ENCODE measurements around the gene PRDM12.

PRDM12 gene

DNA sequence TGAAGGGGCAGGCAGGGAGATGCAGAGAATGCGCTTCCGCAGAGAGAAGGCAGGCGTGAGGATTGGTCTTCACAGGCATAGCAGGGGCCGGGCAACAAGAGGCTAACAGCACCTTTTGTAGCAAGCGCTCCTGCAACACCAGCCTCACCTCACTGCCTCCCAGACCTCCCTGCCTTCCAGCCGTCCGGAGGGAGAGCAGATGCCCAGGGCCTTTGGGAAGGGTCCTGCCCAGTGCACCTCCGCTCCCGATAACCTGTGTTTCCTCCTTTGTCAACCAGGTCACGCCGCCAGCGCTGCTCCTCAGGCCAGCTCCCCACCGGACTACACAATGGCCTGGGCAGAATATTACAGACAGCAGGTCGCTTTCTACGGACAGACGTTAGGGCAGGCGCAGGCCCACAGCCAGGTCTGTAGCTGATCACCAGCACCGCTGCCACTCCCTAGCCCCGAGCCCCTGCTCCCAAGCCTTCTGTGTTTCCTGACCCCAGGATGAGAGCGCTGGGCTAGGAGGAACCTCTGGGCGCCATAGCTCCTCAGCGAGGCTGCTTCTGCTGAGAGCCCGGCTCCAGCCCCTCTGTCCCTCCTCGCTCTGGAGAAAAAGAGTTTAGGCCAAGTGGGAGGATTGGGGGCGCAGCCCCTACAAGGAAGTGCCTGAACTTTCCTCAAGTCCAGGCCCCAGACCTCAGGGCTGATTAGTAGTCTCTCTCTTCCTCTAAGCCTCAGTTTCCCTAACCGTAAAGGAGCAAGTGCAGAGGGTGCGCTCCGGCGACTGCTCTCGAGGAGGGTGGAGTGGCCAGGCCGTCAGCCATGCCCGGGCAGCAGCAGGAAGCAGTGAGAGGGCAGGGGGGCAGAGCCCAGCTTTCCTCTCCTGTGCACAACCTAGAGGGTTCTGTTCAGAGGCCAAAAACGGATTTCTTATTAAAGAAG is 28.4 kb upstream of the PRDM12 start:
- DNase-seq (ENCODE audit: low read depth): no peak

GRCh38 chr9:130636648-130637020 is 27.8 kb upstream of the PRDM12 start:
- DNase-seq (ENCODE audit: low read depth): no peak

DNA sequence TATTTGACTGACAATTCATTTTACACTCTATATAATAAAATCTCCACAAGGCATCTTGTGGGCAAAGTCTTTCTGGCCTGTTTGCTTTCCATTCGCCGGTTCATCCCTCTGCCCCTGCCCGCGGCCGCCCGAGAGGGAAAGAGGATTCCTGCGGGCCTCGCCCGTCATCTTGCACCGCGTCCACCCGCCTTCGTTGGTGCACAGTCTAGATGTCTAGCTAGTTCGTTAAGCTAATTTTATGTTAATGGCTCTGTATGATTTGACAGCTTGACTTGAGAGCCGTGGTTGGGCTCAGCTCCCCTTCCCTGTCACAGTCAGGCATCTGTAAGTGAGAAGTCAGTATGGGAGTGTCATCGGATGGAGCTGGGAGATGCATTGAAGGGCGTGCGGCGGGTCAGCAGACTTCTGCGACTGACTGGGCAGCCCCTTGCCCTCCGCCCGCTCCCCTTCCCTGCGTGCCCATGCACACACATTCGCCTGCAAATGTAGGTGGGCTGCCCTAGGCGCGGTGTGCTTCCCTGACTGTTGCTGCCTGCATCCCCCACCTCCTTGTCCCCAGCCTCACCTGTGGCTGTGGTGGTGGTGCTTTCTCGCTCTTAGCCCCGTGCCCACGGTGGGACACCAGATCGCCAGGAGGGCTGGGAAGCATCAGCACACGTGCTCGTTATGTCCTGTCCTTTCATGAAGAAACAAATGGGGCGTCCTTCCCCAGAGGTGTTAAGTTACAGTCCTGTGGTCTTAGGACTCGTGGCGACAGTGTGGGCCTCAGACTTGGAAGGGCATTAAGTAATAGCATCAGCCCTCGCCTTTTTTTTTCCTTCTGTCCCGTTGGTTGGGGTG is 25.9 kb upstream of the PRDM12 start:
- no peak for DNase-seq (ENCODE audit: low read depth)

GRCh38 chr9:130639124-130639765 is 25.1 kb upstream of the PRDM12 start:
- DNase-seq (ENCODE audit: low read depth): no peak

GRCh38 chr9:130639866-130640555 is 24.4 kb upstream of the PRDM12 start:
- DNase-seq (ENCODE audit: low read depth): no peak

DNA sequence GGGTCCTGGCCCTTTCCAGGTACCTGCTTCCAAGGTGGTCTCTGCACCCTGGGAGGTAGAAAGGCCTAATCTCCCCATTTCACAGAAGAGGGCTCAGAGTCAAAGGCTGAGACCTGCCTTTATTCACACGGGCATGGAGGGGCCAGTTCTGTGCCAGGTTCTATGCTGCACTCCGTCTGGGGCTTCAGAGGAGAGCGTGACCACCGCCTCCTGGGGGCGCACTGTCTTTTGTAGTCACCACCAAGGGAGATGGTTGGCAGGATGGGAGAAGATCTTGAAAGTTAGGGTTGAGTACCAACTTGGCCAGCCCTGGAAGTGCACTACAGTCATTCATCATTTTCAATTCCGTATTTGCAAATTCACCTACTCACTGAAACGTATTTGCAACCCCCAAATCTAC is 23.7 kb upstream of the PRDM12 start:
- no peak for DNase-seq (ENCODE audit: low read depth)

DNA sequence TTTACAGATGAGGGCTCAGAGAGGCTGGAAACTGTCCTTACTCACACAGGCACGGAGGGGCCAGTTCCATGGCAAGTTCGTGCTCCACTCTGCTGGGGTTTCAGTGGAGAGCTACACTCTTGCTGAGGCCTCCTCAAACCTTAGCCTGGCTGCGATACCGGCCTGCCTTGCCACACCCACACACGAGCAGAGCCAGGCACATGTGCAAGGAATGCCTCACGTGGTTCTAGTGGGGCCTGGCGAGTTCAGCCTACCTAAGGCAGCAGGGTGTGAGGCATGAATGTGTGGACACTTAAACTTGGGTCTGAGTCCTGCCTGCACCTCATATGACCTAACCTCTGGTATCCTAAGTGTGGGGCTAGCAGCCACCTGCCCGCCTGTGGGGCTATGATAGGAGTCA is 21.5 kb upstream of the PRDM12 start:
- DNase-seq (ENCODE audit: low read depth): no peak

DNA sequence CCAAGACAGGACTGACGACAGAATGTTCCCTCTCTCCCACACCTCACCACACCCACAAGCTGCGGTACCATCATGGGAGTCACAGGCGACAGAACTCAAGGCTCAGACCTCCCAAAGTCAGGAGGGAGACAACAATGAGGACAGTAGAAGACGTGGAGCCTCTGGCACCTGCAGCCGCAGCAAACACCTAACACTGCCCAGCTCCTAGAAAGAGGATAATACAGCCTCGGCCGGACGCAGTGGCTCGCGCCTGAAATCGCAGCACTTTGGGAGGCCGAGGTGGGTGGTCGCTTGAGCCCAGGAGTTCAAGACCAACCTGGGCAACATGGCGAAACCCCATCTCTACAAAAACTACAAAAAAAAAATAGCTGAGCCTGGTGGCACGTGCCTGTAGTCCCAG is 13.2 kb upstream of the PRDM12 start:
- no peak for DNase-seq (ENCODE audit: low read depth)

DNA sequence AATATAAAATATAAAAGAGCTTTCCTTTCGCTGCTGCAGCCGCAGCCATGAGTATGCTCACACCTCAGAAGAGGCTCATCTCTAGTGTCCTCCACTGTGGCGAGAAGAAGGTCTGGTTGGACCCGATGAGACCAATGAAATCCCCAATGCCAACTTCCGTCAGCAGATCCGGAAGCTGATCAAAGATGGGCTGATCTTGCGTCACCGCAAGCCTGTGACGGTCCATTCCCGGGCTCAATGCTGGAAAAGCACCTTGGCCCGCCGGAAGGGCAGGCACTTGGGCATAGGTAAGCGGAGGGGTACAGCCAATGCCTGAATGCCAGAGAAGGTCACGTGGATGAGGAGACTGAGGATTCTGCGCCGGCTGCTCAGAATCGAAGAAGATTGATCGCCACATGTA is 12.6 kb upstream of the PRDM12 start:
- DNase-seq (ENCODE audit: low read depth): no peak

DNA sequence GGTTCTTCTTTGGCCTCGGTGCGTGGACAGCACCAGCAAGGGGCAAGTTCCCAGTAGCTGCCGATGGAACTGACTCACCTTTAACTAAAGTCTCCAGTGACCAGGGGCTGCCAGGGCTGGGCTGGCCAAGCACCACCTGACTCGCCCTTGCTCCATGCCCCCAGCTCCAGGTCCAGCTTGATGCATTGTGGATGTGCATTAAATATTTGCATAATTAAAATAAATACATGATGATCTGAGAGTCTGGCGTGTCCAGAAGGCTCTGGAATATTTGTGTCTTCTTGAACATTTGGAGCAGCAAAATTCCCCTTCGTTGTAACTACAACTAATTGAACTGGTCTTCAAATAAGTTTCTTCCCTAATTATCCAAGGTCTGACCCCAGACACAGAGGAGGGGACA is 9.5 kb upstream of the PRDM12 start:
- no peak for DNase-seq (ENCODE audit: low read depth)

- no peak for DNase-seq (ENCODE audit: low read depth)
Measured at GRCh38 chr9:130658893-130659698, 5.3 kb upstream of the PRDM12 start.

DNA sequence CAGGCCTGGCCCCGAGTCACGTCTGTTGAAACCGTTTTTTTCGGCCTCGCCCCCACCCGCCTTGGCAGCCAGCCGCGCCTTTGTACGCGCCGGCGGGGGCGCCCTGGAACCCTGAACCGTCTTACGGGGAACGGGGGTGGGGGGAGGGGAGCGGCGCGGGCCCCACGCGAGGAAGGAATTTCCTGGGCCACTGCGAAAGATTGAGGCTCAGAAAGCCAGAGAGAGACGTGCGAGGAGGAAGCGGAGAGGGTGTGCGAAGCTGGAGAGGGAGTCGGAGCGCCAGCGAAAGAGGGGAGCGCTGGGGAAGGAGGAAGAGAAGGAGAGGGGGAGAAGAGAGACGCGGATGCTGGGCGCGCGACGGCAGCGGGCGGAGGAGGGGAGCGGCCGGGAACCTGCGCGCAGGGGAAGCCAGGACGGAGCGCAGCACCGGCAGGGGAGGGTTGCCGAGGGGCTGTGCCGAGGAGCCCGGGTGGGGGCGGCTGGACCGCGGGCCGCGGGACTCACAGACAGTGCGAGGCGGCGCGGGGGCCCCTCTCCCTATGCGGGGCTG is 4.6 kb upstream of the PRDM12 start:
- no peak for DNase-seq (ENCODE audit: low read depth)

- DNase-seq (ENCODE audit: low read depth): no peak
Measured at GRCh38 chr9:130660326-130660682, 4.1 kb upstream of the PRDM12 start.

- no peak for DNase-seq (ENCODE audit: low read depth)
Measured at GRCh38 chr9:130660683-130661450, 3.5 kb upstream of the PRDM12 start.

DNA sequence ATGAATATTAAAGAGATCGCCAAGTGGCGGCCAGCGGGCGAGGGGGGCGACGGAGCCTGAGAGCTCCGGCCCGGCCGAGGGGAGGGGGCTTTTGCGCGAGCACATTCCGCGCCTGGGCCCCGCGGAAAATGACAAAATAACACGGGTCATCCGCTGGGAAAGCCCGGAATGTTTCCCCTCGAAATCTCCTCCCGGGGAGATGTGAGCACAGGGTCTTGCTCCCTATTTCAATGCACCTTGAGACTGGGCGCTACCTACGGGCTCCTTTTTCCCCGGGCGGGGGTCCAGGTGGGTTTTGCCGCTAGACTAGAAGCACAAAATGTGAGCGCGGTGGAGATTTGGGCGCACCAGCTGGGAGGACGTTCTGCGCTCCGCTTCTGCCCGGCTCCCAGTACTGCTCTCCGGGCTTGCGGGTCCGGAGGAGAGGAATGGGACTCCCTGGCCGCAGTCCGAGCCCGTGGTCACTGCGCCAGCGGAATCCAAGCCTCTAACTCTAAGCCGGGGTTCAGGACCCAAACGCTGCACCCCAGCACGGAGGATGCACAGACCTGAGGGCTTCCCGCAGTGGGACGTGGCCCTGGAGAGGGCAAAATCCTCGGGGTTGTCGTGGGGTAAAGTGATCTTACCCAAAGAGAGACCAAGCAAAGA is 2.8 kb upstream of the PRDM12 start:
- DNase-seq (ENCODE audit: low read depth): no peak

DNA sequence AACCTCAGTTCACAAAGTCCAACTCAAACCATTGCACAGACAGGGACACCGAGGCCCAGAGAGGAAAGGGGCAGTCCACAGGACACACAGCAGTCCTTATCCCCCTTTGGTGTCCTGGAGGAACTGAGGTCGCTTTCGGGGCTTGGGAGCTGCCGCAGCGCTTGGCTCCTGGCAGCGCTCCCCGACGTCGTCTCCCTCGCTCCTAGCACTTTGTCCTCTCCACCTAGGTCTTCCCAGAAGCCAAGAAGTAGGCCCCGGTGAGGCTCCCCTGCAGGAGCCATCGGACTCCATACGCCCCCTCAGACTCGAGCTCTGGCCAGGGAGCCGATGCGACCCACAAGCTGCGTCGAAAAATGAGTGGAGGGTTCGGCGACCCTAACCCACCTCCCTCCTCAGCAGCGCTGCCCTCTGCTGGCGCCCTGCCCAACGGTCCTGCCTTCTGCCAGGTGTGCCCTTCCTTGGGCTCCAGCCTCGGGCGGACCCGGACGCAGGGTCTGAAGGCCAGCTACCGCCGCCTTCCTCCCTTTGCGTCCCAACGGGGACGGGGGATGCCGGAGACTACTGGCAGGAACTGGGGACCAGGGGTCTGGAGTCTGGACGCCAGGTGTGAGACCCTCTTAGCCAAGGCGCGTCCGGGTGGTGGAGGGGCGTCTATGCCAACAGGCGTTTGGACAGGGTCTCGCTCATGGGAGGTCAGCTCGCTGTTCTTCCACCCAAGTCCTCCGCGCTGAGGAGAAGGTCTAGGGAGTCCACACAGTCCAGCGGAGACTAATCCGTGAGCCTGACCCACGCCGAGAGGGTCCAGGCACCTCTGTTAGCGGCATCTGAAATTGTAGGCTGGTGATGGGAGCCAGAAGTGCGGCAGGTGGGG is 2.1 kb upstream of the PRDM12 start:
- no peak for DNase-seq (ENCODE audit: low read depth)

DNA sequence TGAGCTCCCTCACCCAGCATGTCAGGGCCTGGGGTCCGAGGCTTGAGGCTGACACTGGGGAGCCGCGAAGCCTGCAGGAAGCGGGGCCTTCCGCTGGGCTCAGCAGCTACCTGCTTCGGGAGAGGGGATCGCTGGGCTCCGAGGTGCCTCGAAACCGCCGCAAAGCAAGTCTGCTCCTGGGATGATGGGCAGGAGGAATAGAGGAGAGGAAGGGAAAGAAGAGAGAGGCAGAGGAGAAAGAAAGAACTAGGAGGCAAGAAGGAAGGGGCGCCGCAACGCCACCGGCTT is 1.5 kb upstream of the PRDM12 start:
- no peak for DNase-seq (ENCODE audit: low read depth)

- DNase-seq (ENCODE audit: low read depth): no peak
Measured at GRCh38 chr9:130663258-130663976, 977 bp upstream of the PRDM12 start.

GRCh38 chr9:130663977-130664250 is 480 bp upstream of the PRDM12 start:
- DNase-seq (ENCODE audit: low read depth): no peak
